Activated naive CD4-positive, alpha-beta T cell treated with anti-CD3 and anti-CD28 coated beads for 36 hours (primary cell): ENCODE results near the gene COPZ2. TPM values are rescaled to one million over a fixed set of nuclear protein-coding genes. Genes with fewer than 3 reads are reported as not detected.
A peak's percentile ranks its signal among the peaks of the same experiment; 100 is the strongest.
"Not testable (repeated sequence)": the region's sequence is repeated elsewhere in the genome, so short reads cannot be mapped to it uniquely, and the experiment has no call there.

Experiments
- CTCF ChIA-PET: fragments of 350-600 bp; sonication (Branson Sonifier 250); formaldehyde crosslinking; loops from one replicate; lab custom pipeline; 2021; ENCODE audit warnings: antibody characterized with exemption; lab: Charles Lee
- DNase-seq: peaks from one replicate; pipeline ENCODE4 v3.0.0-alpha.2; 2020
- H3K27ac Mint-ChIP-seq: one replicate; pipeline ENCODE4 v1.8.0; 2021; ENCODE audit warnings: mild to moderate bottlenecking, mixed read lengths
- H3K27me3 Mint-ChIP-seq: one replicate; pipeline ENCODE4 v1.8.0; 2021; ENCODE audit warnings: low read depth, mixed read lengths
- H3K36me3 Mint-ChIP-seq: one replicate; pipeline ENCODE4 v1.8.0; 2021; ENCODE audit warnings: low read depth, mixed read lengths
- H3K4me1 Mint-ChIP-seq: one replicate; pipeline ENCODE4 v1.8.0; 2021; ENCODE audit warnings: low read depth, mixed read lengths
- H3K4me3 Mint-ChIP-seq: one replicate; pipeline ENCODE4 v1.8.0; 2021; ENCODE audit warnings: mild to moderate bottlenecking, moderate library complexity, mixed read lengths
- H3K9me3 Mint-ChIP-seq: one replicate; pipeline ENCODE4 v1.8.0; 2021; ENCODE audit warnings: mixed read lengths
- intact Hi-C: fragments of 100-400 bp; cut with micrococcal nuclease; formaldehyde crosslinking; loops from one replicate; pipeline ENCODE4 v1.15.1; 2023
- total RNA-seq, 2 experiments: library from RNA; stranded (reverse); gene quantifications; one replicate each; pipeline ENCODE4 v1.2.3, GENCODE V29; 2021

Gene COPZ2
- total RNA-seq, 2 experiments from 2014 or later = 2.4 to 3.3 TPM

DNA sequence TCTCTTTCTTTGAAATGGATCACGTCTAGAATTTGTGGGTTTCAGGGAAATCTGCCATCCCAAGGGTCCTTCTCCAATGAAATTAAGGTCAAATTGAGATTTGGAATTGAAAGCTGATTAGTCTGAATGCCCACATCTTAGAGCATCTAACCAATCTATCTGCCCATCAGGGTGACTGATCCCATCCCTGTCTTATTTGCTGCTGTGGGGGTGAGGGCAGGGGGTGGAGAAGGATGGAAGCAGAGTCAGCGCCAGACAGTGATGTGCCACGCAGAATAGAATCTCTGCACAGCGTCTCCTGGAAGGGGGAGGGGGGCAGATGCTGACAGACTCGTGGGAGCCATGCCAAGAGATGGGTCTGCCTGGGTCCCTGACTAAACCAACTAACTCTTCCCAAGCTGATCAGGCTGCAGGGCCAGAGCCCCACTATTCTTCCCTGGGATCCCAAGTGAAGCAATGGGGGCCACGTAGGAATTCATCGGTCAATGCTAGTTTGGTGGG is 34.6 kb downstream of the COPZ2 start:
- Mint-ChIP-seq H3K27ac (no peak overlapping the region), H3K4me1 (peaks cover 4% of the 10 kb centered on the region), H3K27me3 (peaks cover 7% of the 10 kb centered on the region), H3K36me3 (no peaks in the 10 kb centered on the region), H3K9me3 (no peaks in the 10 kb centered on the region), H3K4me3 (no peak overlapping the region)
- CTCF ChIA-PET = interaction anchor here (1.4 kb wide), 1 partner anchor 24 kb away, joined by 3 read pairs; no protein-coding TSS in a partner anchor
- intact Hi-C loops = no loop called here
- no peak for DNase-seq

GRCh38 chr17:48002266-48002915 is 35.2 kb downstream of the COPZ2 start:
- Mint-ChIP-seq H3K9me3 (no peaks in the 10 kb centered on the region), H3K27me3 (peaks cover 7% of the 10 kb centered on the region), H3K4me3 (no peak overlapping the region), H3K4me1 (peaks cover 4% of the 10 kb centered on the region), H3K27ac (no peak overlapping the region), H3K36me3 (no peaks in the 10 kb centered on the region)
- DNase-seq = no peak
- intact Hi-C loops = no loop called here
- CTCF ChIA-PET = interaction anchor here (0.6 to 4.6 kb wide), 5 partner anchors 9 to 24 kb away, joined by 3 to 28 read pairs (median 4); no protein-coding TSS in a partner anchor

DNA sequence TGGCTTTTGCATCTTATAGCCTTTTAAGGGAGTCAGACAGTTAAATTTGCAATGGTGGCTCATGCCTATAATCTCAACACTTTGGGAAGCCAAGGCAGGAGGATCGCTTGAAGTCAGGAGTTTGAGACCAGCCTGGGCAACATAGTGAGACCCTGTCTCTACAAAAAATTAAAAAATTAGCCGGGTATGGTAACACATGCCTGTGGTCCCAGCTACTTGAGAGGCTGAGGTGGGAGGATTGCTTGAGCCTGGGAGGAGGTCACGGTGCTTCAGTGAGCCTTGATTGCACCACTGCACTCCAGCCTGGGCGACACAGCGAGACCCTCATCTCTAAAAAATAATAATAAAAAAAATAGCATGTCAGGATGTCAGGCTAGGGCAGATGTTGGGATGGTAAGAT is 35.9 kb downstream of the COPZ2 start:
- H3K4me1 Mint-ChIP-seq, H3K27me3 Mint-ChIP-seq, H3K4me3 Mint-ChIP-seq, H3K27ac Mint-ChIP-seq, H3K9me3 Mint-ChIP-seq, intact Hi-C loops, DNase-seq, H3K36me3 Mint-ChIP-seq: not testable (repeated sequence)
- CTCF ChIA-PET = interaction anchor here (1.1 to 4.6 kb wide), 3 partner anchors 10 to 25 kb away, joined by 4 to 28 read pairs (median 12); no protein-coding TSS in a partner anchor

DNA sequence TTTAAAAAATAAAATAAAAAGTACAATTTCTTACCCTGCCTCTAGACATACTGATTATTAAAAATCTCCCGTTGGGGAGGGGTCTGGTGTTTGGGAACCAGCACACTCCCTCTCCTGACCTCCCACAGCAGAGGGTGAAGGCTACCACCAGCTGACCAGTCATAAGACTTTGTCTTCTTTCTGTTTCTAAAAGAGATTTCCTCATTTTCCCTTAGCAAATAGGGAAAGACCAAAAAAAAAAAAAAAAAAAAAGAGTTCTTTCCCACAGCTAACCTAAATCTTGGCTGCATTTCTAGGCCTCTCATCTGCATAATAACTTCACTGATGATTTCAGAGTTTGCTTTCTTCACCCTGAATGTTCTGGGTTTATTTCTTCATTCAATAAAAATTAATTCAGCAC is 36.4 kb downstream of the COPZ2 start:
- Mint-ChIP-seq H3K4me3 (no peak overlapping the region), H3K4me1 (peaks cover 4% of the 10 kb centered on the region), H3K27ac (no peak overlapping the region), H3K27me3 (peaks cover 3% of the 10 kb centered on the region), H3K36me3 (no peaks in the 10 kb centered on the region), H3K9me3 (no peaks in the 10 kb centered on the region)
- CTCF ChIA-PET = interaction anchor here (3.6 to 4.6 kb wide), 2 partner anchors 11 to 25 kb away, joined by 12 to 28 read pairs; no protein-coding TSS in a partner anchor
- no peak for DNase-seq
- intact Hi-C loops = no loop called here

DNA sequence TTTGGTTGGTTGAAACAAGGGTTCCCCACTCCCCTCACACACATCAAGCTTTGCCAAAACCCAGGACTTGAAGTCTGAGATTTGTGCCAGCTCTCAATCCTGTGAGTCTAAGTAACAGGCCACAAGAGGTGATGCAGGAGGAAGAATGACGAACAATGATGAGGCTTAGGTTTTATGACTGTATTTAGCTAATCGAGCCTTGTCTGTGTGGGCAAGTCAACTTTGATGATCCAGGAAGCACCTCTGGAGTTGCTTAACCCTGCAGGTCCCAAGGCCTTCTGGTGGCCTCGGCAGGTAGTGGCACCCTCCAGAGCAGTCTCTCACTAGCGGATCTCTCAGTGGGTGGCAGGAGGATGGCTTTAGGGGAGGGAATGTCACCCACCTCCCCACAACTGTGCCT is 38.0 kb downstream of the COPZ2 start:
- Mint-ChIP-seq H3K36me3 (no peaks in the 10 kb centered on the region), H3K27ac (no peak overlapping the region), H3K4me1 (peaks cover 4% of the 10 kb centered on the region), H3K9me3 (no peaks in the 10 kb centered on the region), H3K27me3 (peaks cover 3% of the 10 kb centered on the region), H3K4me3 (no peak overlapping the region)
- CTCF ChIA-PET = interaction anchor here (0.7 to 4.6 kb wide), 8 partner anchors 12 to 76 kb away, joined by 3 to 28 read pairs (median 7); no protein-coding TSS in a partner anchor
- intact Hi-C loops = no loop called here
- DNase-seq = peak; percentile 35

GRCh38 chr17:47998044-47998443 is 39.6 kb downstream of the COPZ2 start:
- CTCF ChIA-PET = interaction anchor here (4.6 kb wide), 1 partner anchor 14 kb away, joined by 28 read pairs; no protein-coding TSS in a partner anchor
- DNase-seq = no peak
- no peaks in the 10 kb centered on the region for H3K9me3 Mint-ChIP-seq
- H3K36me3 Mint-ChIP-seq = no peaks in the 10 kb centered on the region
- H3K4me3 Mint-ChIP-seq = no peak overlapping the region
- no peak overlapping the region for H3K27ac Mint-ChIP-seq
- no peaks in the 10 kb centered on the region for H3K27me3 Mint-ChIP-seq
- H3K4me1 Mint-ChIP-seq = peaks cover 4% of the 10 kb centered on the region
- intact Hi-C loops = no loop called here

DNA sequence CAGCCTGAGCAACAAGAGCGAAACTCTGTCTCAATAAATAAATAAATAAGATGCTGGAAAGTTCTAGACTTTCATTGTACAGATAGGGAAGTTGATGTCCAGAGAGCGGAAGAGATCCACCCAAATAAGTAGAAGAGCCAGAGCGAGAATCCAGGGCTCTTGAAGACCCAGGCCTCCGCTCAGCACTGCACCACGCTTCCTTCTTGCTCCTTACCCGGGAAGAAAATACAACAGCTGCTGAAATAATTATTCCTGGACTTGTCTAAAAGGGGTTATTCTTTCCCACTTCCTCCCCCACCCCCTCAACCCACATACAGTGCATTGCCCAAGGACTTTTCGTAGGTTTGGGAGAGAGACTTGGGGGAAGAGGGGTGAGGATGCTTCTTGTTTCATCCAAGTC is 40.0 kb downstream of the COPZ2 start:
- intact Hi-C loops = no loop called here
- H3K36me3 Mint-ChIP-seq = no peaks in the 10 kb centered on the region
- no peak overlapping the region for H3K27ac Mint-ChIP-seq

DNA sequence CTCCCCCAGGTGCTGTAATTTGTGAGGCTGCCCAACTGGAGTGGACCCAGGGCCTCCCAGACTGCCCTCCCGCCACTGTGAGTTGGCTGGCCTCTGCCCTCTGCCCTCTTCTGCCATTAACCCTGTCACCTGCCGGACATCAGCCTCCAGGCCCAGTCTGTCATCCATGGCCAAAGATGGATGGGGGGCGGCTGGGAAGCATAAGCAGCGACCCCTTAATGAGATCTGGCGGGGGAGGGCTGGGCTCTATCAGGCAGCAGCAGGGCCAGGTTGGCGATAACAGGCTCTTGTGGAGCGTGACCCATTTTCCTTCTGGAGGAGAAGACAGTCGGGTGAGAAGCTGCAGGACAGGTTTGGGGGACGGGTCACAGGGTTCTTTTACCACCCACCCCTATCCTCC is 41.4 kb downstream of the COPZ2 start:
- no peaks in the 10 kb centered on the region for H3K36me3 Mint-ChIP-seq
- no peaks in the 10 kb centered on the region for H3K27me3 Mint-ChIP-seq
- H3K9me3 Mint-ChIP-seq = no peaks in the 10 kb centered on the region
- H3K4me1 Mint-ChIP-seq = peaks cover 4% of the 10 kb centered on the region
- no peak for DNase-seq
- CTCF ChIA-PET = interaction anchor here (0.5 kb wide), 1 partner anchor 239 kb away, joined by 3 read pairs; no protein-coding TSS in a partner anchor
- intact Hi-C loops = no loop called here
- H3K4me3 Mint-ChIP-seq = no peak overlapping the region
- H3K27ac Mint-ChIP-seq = no peak overlapping the region

More for the DNA sequence above, 40.0 kb downstream of the COPZ2 start:
- Mint-ChIP-seq H3K27me3 (no peaks in the 10 kb centered on the region), H3K4me1 (peaks cover 4% of the 10 kb centered on the region), H3K9me3 (no peaks in the 10 kb centered on the region), H3K4me3 (no peak overlapping the region)
- CTCF ChIA-PET = no interaction called here
- no peak for DNase-seq

- Mint-ChIP-seq H3K27me3 (no peaks in the 10 kb centered on the region), H3K4me1 (peaks cover 4% of the 10 kb centered on the region), H3K4me3 (no peak overlapping the region), H3K27ac (no peak overlapping the region), H3K36me3 (no peaks in the 10 kb centered on the region), H3K9me3 (no peaks in the 10 kb centered on the region)
- intact Hi-C loops = no loop called here
- CTCF ChIA-PET = interaction anchor here (0.5 kb wide), 1 partner anchor 239 kb away, joined by 3 read pairs; no protein-coding TSS in a partner anchor
- no peak for DNase-seq
Measured at GRCh38 chr17:47995241-47995935, 42.2 kb downstream of the COPZ2 start.

GRCh38 chr17:47994724-47995123 is 42.9 kb downstream of the COPZ2 start:
- Mint-ChIP-seq H3K4me3 (no peak overlapping the region), H3K9me3 (no peaks in the 10 kb centered on the region), H3K36me3 (no peaks in the 10 kb centered on the region), H3K27me3 (no peaks in the 10 kb centered on the region), H3K4me1 (peaks cover 1% of the 10 kb centered on the region), H3K27ac (no peak overlapping the region)
- no peak for DNase-seq
- intact Hi-C loops = no loop called here
- CTCF ChIA-PET = interaction anchor here (1.2 kb wide), 1 partner anchor 24 kb away, joined by 3 read pairs; the partner anchor contains the start of gene CDK5RAP3

DNA sequence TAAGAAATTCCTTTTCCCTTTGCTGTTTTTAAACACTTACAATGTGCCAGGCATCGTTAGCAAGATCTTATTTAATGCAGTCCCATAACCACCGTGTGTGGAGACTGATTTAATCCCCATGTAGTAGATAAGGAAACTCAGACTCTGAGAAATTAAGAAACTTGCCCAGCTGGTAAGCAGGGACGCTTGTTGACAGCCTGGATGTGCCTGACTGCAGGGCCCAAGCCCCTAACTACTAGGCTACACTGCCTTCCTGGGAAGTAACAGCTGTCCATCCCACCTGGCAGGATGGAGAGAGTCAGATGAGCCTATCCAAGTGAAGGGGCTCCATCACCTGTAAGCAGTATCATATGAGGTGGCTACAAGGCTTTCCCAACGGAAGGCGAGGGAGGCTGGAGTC is 43.6 kb downstream of the COPZ2 start:
- no peaks in the 10 kb centered on the region for H3K4me1 Mint-ChIP-seq
- H3K4me3 Mint-ChIP-seq = no peak overlapping the region
- H3K36me3 Mint-ChIP-seq = no peaks in the 10 kb centered on the region
- no peak overlapping the region for H3K27ac Mint-ChIP-seq
- intact Hi-C loops = no loop called here
- DNase-seq = no peak
- CTCF ChIA-PET = interaction anchor here (1.2 kb wide), 1 partner anchor 23 kb away, joined by 3 read pairs; the partner anchor contains the start of gene CDK5RAP3
- H3K9me3 Mint-ChIP-seq = no peaks in the 10 kb centered on the region
- no peaks in the 10 kb centered on the region for H3K27me3 Mint-ChIP-seq

DNA sequence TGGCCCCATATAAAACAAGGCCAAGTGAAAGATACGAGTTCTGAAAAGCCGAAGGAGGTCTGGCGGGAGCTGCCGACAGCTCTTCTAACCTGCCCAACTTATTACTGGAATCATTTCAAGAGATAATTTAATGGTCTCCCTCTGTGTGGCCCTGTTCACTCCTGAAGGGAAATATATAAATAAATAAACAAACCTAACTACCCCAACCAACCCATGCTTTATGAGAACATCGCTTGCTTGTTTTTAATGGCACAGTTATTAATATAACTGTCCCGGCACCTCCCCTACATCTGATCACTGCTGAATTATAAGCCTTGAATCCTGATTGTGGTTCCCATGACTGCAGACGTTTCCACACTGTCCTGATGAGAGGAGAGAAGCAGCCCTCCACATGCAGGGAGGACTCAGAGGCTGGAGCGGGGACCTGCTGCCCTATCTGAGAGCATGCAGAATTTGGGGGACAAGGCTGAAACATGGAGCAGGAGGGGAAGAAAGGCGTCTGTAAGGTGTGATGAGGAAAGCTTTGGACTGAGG is 44.5 kb downstream of the COPZ2 start:
- no peak for DNase-seq

More for the DNA sequence above, 44.5 kb downstream of the COPZ2 start:
- H3K27ac Mint-ChIP-seq = no peak overlapping the region
- no peaks in the 10 kb centered on the region for H3K9me3 Mint-ChIP-seq
- H3K4me3 Mint-ChIP-seq = no peak overlapping the region
- no peaks in the 10 kb centered on the region for H3K4me1 Mint-ChIP-seq
- intact Hi-C loops = no loop called here
- no peaks in the 10 kb centered on the region for H3K27me3 Mint-ChIP-seq
- no peaks in the 10 kb centered on the region for H3K36me3 Mint-ChIP-seq
- CTCF ChIA-PET = interaction anchor here (0.6 to 1.1 kb wide), 5 partner anchors 9 to 885 kb away, joined by 3 read pairs; no protein-coding TSS in a partner anchor
